Liver (tissue), 9 donors: Measurements from ENCODE around the gene TSPAN31. TPM values are rescaled to one million over a fixed set of nuclear protein-coding genes. Genes with fewer than 3 reads are reported as not detected.

Source experiments
- DNase-seq: peaks from one replicate; pipeline ENCODE4 v3.0.0-alpha.2; 2017; ENCODE audit warnings: low spot score
- H3K27ac ChIP-seq, 2 donors: one replicate each; pipeline ENCODE4 v1.7.0; 2013; ENCODE audit warnings: inconsistent platforms in 2 of 2, low read length in 2 of 2, control low read depth in 1 of 2, low read depth in 1 of 2, mild to moderate bottlenecking in 1 of 2
- H3K27me3 ChIP-seq, 4 donors: one replicate each; pipeline versions ENCODE4 v1.6.1 to v1.7.0; 2013; ENCODE audit warnings: low read length in 3 of 4, inconsistent platforms in 1 of 4, mild to moderate bottlenecking in 1 of 4, moderate library complexity in 1 of 4; ENCODE audit not compliant: control insufficient read depth in 4 of 4, insufficient read depth in 4 of 4
- H3K36me3 ChIP-seq, 4 donors: one replicate each; pipeline versions ENCODE4 v1.6.1 to v1.7.0; 2013; ENCODE audit warnings: low read length in 3 of 4, mild to moderate bottlenecking in 3 of 4, low read depth in 1 of 4, moderate library complexity in 1 of 4; ENCODE audit not compliant: control insufficient read depth in 4 of 4, insufficient read depth in 3 of 4
- H3K4me1 ChIP-seq, 4 donors: one replicate each; pipeline versions ENCODE4 v1.6.1 to v1.7.0; 2013; ENCODE audit warnings: low read length in 3 of 4, mild to moderate bottlenecking in 3 of 4, moderate library complexity in 1 of 4; ENCODE audit not compliant: control insufficient read depth in 4 of 4, insufficient read depth in 4 of 4
- H3K4me3 ChIP-seq, 3 donors: one replicate each; pipeline versions ENCODE4 v1.6.1 to v1.7.0; 2013; ENCODE audit warnings: low read length in 3 of 3, control low read depth in 1 of 3, low read depth in 1 of 3, mild to moderate bottlenecking in 1 of 3
- H3K9ac ChIP-seq, 2 donors: one replicate each; pipeline ENCODE4 v1.7.0; 2013; ENCODE audit warnings: low read length in 2 of 2, mild to moderate bottlenecking in 2 of 2, moderate library complexity in 2 of 2, control low read depth in 1 of 2, low read depth in 1 of 2
- H3K9me3 ChIP-seq, 4 donors: one replicate each; pipeline versions ENCODE4 v1.6.1 to v1.7.0; 2013; ENCODE audit warnings: low read length in 3 of 4; ENCODE audit not compliant: control insufficient read depth in 4 of 4
- EGR1 ChIP-seq, 2 donors: IDR thresholded peaks; 2 replicates each; pipeline ENCODE4 v1.6.1; 2016 to 2018; ENCODE audit warnings: antibody characterized with exemption in 2 of 2, low read depth in 2 of 2
- FOXA1 ChIP-seq: IDR thresholded peaks from 2 replicates; pipeline ENCODE4 v1.6.1; 2016; ENCODE audit warnings: antibody characterized with exemption
- GABPA ChIP-seq, 2 donors: IDR thresholded peaks in 1 of 2; conservative IDR thresholded peaks in 1 of 2; 2 replicates each; pipeline ENCODE4 v1.6.1; 2016; ENCODE audit warnings: antibody characterized with exemption in 2 of 2, mild to moderate bottlenecking in 1 of 2, moderate library complexity in 1 of 2
- HNF4A ChIP-seq, 2 donors: conservative IDR thresholded peaks; 2 replicates each; pipeline ENCODE4 v1.6.1; 2016; ENCODE audit warnings: antibody characterized with exemption in 2 of 2, mild to moderate bottlenecking in 2 of 2
- HNF4G ChIP-seq: IDR thresholded peaks from 2 replicates; pipeline ENCODE4 v1.6.1; 2016; ENCODE audit warnings: antibody characterized with exemption
- JUND ChIP-seq, 2 donors: IDR thresholded peaks; 2 replicates each; pipeline ENCODE4 v1.6.1; 2016; ENCODE audit warnings: antibody characterized with exemption in 2 of 2
- RAD21 ChIP-seq, 2 donors: IDR thresholded peaks; 2 replicates each; pipeline ENCODE4 v1.6.1; 2016; ENCODE audit warnings: antibody characterized with exemption in 2 of 2, mild to moderate bottlenecking in 2 of 2
- RXRA ChIP-seq, 2 donors: IDR thresholded peaks; 2 replicates each; pipeline ENCODE4 v1.6.1; 2017 to 2018; ENCODE audit warnings: antibody characterized with exemption in 2 of 2, mild to moderate bottlenecking in 1 of 2
- SP1 ChIP-seq: IDR thresholded peaks from 2 replicates; pipeline ENCODE4 v1.6.1; 2018; ENCODE audit warnings: antibody characterized with exemption, mild to moderate bottlenecking
- YY1 ChIP-seq: IDR thresholded peaks from 2 replicates; pipeline ENCODE4 v1.6.1; 2016; ENCODE audit warnings: antibody characterized with exemption, mild to moderate bottlenecking
- ZBTB33 ChIP-seq: IDR thresholded peaks from 2 replicates; pipeline ENCODE4 v1.6.1; 2016; ENCODE audit warnings: antibody characterized with exemption
- WGBS: extraction: QIAGEN DNeasy Blood & Tissue Kit; methylation state at CpG from one replicate; pipeline ENCODE4 v1.1.7; 2013; 5-methylcytosine and 5-hydroxymethylcytosine counted together
- polyA plus RNA-seq, 2 donors: library from polyadenylated mRNA; stranded (reverse) in 1 of 2; unstranded in 1 of 2; fragments of 200-250 nt in 1 of 2; fragments of >200 nt in 1 of 2; fragmentation: Nextera tagmentation in 1 of 2; extraction: Ambion mirVana in 1 of 2; gene quantifications; one replicate each; pipeline versions ENCODE4 v1.2.1 to v1.2.3, GENCODE V29; 2013 to 2015
- total RNA-seq, 2 donors: library from RNA; depleted of rRNA; stranded (reverse); fragments of >200 nt; gene quantifications; one replicate each; pipeline ENCODE4 v1.2.3, GENCODE V29; 2014
- TF ChIP-seq, protein P1 (sequence below): IDR thresholded peaks from 2 replicates; pipeline ENCODE4 v1.6.1; 2016; ENCODE audit warnings: antibody characterized with exemption
- TF ChIP-seq, protein P2 (sequence below): IDR thresholded peaks from 2 replicates; pipeline ENCODE4 v1.6.1; 2016; ENCODE audit warnings: antibody characterized with exemption
- donor health status: healthy.
- donor health status: healthy.
- donor health status: healthy.
- donor health status: healthy.
- donor health status: healthy.

Gene TSPAN31
- total and polyA plus RNA-seq, 4 donors, result 16.9 to 39.4 (median 24.6) TPM

DNA sequence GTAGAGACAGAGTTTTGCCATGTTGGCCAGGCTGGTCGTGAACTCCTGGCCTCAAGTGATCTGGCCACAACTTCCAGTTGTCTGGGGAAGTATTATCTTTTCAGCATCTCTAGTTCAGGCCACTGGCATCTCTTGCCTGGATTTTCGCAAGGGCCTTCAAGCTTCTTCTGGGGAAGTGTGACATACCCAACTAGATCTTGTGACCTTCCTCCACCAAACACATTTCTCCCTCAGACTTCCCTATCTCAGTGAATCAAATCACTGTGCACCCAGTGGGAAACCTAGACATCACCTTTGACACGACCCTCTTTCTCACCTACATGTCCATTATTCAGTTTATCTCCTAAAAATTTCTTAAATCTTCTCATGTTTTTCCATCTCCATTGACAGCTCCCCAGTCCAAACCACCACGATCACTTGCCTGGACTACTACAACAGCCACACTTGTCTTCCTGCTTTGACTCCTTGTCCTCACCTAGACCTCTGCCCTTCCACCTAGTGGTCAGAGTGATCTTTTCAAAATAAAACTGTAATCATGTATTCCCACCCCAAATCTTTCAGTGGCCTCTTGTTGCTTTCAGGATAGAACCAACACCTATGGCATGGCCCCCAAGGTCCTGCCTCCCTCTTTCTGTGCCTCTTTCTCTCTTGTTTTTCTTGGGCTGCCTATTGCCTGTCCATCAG, 30.9 kb downstream of the TSPAN31 start (continued):
- TF ChIP-seq HNF4G, result no peak

- Histone ChIP-seq H3K4me1 (peaks cover 2 to 10% (median 8%) of the 10 kb centered on the region in 4 donors), H3K9me3 (no peaks in the 10 kb centered on the region), H3K36me3 (peaks cover 0 to 3% (median 0%) of the 10 kb centered on the region in 4 donors), H3K27me3 (no peaks in the 10 kb centered on the region), H3K27ac (no peak overlapping the region), H3K4me3 (no peak overlapping the region), H3K9ac (no peak overlapping the region)
- TF ChIP-seq SP1, result no peak
- TF ChIP-seq, protein P1, sequence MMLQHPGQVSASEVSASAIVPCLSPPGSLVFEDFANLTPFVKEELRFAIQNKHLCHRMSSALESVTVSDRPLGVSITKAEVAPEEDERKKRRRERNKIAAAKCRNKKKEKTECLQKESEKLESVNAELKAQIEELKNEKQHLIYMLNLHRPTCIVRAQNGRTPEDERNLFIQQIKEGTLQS, result no peak
- no peak for TF ChIP-seq JUND (IDR thresholded peaks at IDR 0.05)
- no peak for TF ChIP-seq RAD21 (IDR thresholded peaks at IDR 0.05)
- no peak for TF ChIP-seq GABPA (IDR thresholded peaks at IDR 0.05 in 1 of 2, conservative IDR thresholded peaks at IDR 0.05 in 1 of 2)
- no peak for TF ChIP-seq EGR1 (IDR thresholded peaks at IDR 0.05; ENCODE audit: low read depth in 2 of 2)
- 92% methylated on average over 2 of the region's 2 CpGs for WGBS
- DNase-seq, result no peak
These were observed 31.4 kb downstream of the TSPAN31 start for GRCh38 chr12:57776247-57776587.

GRCh38 chr12:57777367-57777766, 32.5 kb downstream of the TSPAN31 start:
- Histone ChIP-seq H3K4me3 (no peak overlapping the region), H3K36me3 (peaks cover 0 to 3% (median 0%) of the 10 kb centered on the region in 4 donors), H3K4me1 (peaks cover 0 to 10% (median 6%) of the 10 kb centered on the region in 4 donors), H3K9me3 (no peaks in the 10 kb centered on the region), H3K27ac (no peak overlapping the region), H3K27me3 (no peaks in the 10 kb centered on the region), H3K9ac (no peak overlapping the region)
- no peak for DNase-seq
- TF ChIP-seq, protein P2, sequence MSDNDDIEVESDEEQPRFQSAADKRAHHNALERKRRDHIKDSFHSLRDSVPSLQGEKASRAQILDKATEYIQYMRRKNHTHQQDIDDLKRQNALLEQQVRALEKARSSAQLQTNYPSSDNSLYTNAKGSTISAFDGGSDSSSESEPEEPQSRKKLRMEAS, result no peak
- TF ChIP-seq RAD21 (IDR thresholded peaks at IDR 0.05) (no peak), EGR1 (IDR thresholded peaks at IDR 0.05; ENCODE audit: low read depth in 2 of 2) (no peak), FOXA1 (no peak), GABPA (IDR thresholded peaks at IDR 0.05 in 1 of 2, conservative IDR thresholded peaks at IDR 0.05 in 1 of 2) (no peak), HNF4G (no peak)
- WGBS, result 96% methylated on average over 7 of the region's 7 CpGs

GRCh38 chr12:57777911-57778310, 33.1 kb downstream of the TSPAN31 start:
- H3K36me3 ChIP-seq, result peaks cover 0 to 3% (median 0%) of the 10 kb centered on the region in 4 donors
- H3K27ac ChIP-seq, result no peak overlapping the region
- no peaks in the 10 kb centered on the region for H3K27me3 ChIP-seq
- TF ChIP-seq EGR1 (IDR thresholded peaks at IDR 0.05; ENCODE audit: low read depth in 2 of 2), result no peak
- no peak for TF ChIP-seq HNF4G
- no peak for TF ChIP-seq ZBTB33
- TF ChIP-seq RXRA (IDR thresholded peaks at IDR 0.05), result no peak
- no peak for TF ChIP-seq RAD21 (IDR thresholded peaks at IDR 0.05)
- no peak for TF ChIP-seq YY1
- TF ChIP-seq HNF4A (conservative IDR thresholded peaks at IDR 0.05), result no peak
- no peak for DNase-seq
- 98% methylated on average over 7 of the region's 7 CpGs for WGBS
- H3K9ac ChIP-seq, result no peak overlapping the region
- no peaks in the 10 kb centered on the region for H3K9me3 ChIP-seq
- H3K4me3 ChIP-seq, result no peak overlapping the region
- peaks cover 0 to 9% (median 5%) of the 10 kb centered on the region in 4 donors for H3K4me1 ChIP-seq
